Cardiac fibroblast (primary cell): Measurements from ENCODE around the gene RPS6KA4.
"Not testable (repeated sequence)": the region's sequence is repeated elsewhere in the genome, so short reads cannot be mapped to it uniquely, and the experiment has no call there.

Source experiments
- DNase-seq, 2 donors: peaks; one replicate each; pipeline versions ENCODE4 v3.0.0 to v3.0.0-alpha.2; 2010; ENCODE audit warnings: low read depth in 2 of 2
- H3K4me3 ChIP-seq, 2 donors: replicated peaks in 1 of 2; 1 replicate in 1 of 2; 2 replicates in 1 of 2; pipeline ENCODE4 v1.5.1; 2011; ENCODE audit warnings: low read depth in 2 of 2, low read length in 2 of 2, mild to moderate bottlenecking in 2 of 2, moderate library complexity in 1 of 2
- CTCF ChIP-seq: IDR thresholded peaks from one replicate; pipeline ENCODE4 v1.5.1; 2011; ENCODE audit warnings: low read depth, mild to moderate bottlenecking, low read length, inconsistent platforms

RPS6KA4 gene

GRCh38 chr11:64409707-64410403, 50.9 kb downstream of the RPS6KA4 start:
- H3K4me3 ChIP-seq: no peak overlapping the region
- DNase-seq: peak in 1 of 2 donors; percentile 49
- no peak for TF ChIP-seq CTCF

GRCh38 chr11:64410404-64410734, 51.4 kb downstream of the RPS6KA4 start:
- TF ChIP-seq CTCF: no peak
- no peak overlapping the region for H3K4me3 ChIP-seq
- no peak for DNase-seq

DNA sequence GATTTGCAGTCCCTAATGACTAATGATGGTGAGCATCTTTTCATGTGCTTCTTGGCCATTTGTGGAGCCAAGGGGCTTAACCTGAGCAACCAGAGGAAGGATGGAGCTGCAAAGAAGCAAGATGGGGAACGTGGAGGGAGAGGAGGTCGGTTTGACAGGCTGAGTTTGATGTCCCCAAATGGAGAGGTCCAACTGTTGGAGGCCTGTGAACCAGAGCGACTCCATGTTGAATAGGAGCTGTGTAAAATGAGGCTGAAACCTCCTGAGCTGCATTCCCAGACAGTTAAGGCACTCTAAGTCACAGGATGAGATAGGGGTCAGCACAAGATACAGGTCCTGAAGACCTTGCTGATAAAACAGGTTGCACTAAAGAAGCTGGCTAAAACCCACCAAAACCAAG, 54.5 kb downstream of the RPS6KA4 start:
- no peak for DNase-seq
- TF ChIP-seq CTCF: no peak
- no peak overlapping the region for H3K4me3 ChIP-seq

GRCh38 chr11:64415286-64415685, 56.3 kb downstream of the RPS6KA4 start:
- H3K4me3 ChIP-seq: no peak overlapping the region
- no peak for TF ChIP-seq CTCF
- DNase-seq: no peak

GRCh38 chr11:64415996-64416728, 57.2 kb downstream of the RPS6KA4 start:
- no peak for DNase-seq
- no peak for TF ChIP-seq CTCF
- no peak overlapping the region for H3K4me3 ChIP-seq

DNA sequence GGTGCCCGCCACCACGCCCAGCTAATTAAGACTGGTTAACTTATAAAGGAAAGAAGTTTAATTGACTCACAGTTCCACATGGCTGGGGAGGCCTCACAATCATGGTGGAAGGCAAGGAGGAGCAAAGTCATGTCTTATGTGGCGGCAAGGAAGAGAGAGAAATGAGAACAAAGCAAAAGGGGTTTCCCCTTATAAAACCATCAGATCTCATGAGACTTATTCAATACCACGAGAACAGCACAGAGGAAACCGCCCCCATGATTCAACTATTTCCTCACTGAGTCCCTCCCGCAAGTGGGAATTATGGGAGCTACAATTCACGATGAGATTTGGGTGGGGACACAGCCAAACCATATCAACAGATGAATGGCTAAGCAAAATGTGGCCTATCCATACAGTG, 59.3 kb downstream of the RPS6KA4 start:
- peak in 1 of 2 donors; percentile 4 for DNase-seq
- not testable (repeated sequence) for H3K4me3 ChIP-seq

- no peak for DNase-seq
- TF ChIP-seq CTCF: no peak
- H3K4me3 ChIP-seq: no peak overlapping the region
Observed at GRCh38 chr11:64419257-64419790, 60.4 kb downstream of the RPS6KA4 start.
